Measurements from ENCODE around the gene DUOXA1. TPM values are rescaled to one million over a fixed set of nuclear protein-coding genes. Genes with fewer than 3 reads are reported as not detected.

Gene DUOXA1
- total RNA-seq, 1 donor = not detected

- DNase-seq (ENCODE audit: low read depth) = no peak
- no peak overlapping the region for H3K4me3 ChIP-seq (ENCODE audit: low read depth, low read length)
- no peak for TF ChIP-seq CTCF (IDR thresholded peaks at IDR 0.05; ENCODE audit: insufficient read depth, low read depth, low read length)
Measured at GRCh38 chr15:45133561-45133920, 3.9 kb upstream of the DUOXA1 start.

- DNase-seq (ENCODE audit: low read depth) = no peak
- H3K4me3 ChIP-seq (ENCODE audit: low read depth, low read length) = no peak overlapping the region
- TF ChIP-seq CTCF (IDR thresholded peaks at IDR 0.05; ENCODE audit: insufficient read depth, low read depth, low read length) = no peak
Measured at GRCh38 chr15:45132844-45133560, 3.3 kb upstream of the DUOXA1 start.

- DNase-seq (ENCODE audit: low read depth) = no peak
- TF ChIP-seq CTCF (IDR thresholded peaks at IDR 0.05; ENCODE audit: insufficient read depth, low read depth, low read length) = no peak
- no peak overlapping the region for H3K4me3 ChIP-seq (ENCODE audit: low read depth, low read length)
Measured at GRCh38 chr15:45131510-45131909, 1.8 kb upstream of the DUOXA1 start.

GRCh38 chr15:45130291-45131000 is 767 bp upstream of the DUOXA1 start:
- no peak for DNase-seq (ENCODE audit: low read depth)
- no peak overlapping the region for H3K4me3 ChIP-seq (ENCODE audit: low read depth, low read length)
- TF ChIP-seq CTCF (IDR thresholded peaks at IDR 0.05; ENCODE audit: insufficient read depth, low read depth, low read length) = no peak

GRCh38 chr15:45128971-45129639 is 574 bp downstream of the DUOXA1 start:
- no peak for DNase-seq (ENCODE audit: low read depth)
- H3K4me3 ChIP-seq (ENCODE audit: low read depth, low read length) = no peak overlapping the region
- TF ChIP-seq CTCF (IDR thresholded peaks at IDR 0.05; ENCODE audit: insufficient read depth, low read depth, low read length) = no peak

GRCh38 chr15:45126535-45127158 is 3.0 kb downstream of the DUOXA1 start:
- no peak overlapping the region for H3K4me3 ChIP-seq (ENCODE audit: low read depth, low read length)
- peak; percentile 62 for TF ChIP-seq CTCF (IDR thresholded peaks at IDR 0.05; ENCODE audit: insufficient read depth, low read depth, low read length)
- DNase-seq (ENCODE audit: low read depth) = peak; percentile 28
